Small intestine (tissue), 4 donors: ENCODE measurements around the gene RNPS1. TPM values are rescaled to one million over a fixed set of nuclear protein-coding genes. Genes with fewer than 3 reads are reported as not detected.

Source experiments
- polyA plus RNA-seq, 4 donors: library from polyadenylated mRNA; stranded (reverse) in 3 of 4; unstranded in 1 of 4; fragments of 200-250 nt in 3 of 4; fragments of 120-200 nt in 1 of 4; gene quantifications; one replicate each; pipeline versions ENCODE4 v1.2.1 to v1.2.3, GENCODE V29; 2013
- donor health status: healthy with polysubstance abuse.
- donor health status: Bipolar disorder and iron deficiency.
- donor health status: healthy.

The RNPS1 gene
- polyA plus RNA-seq, 4 donors, result 91.7 to 166 (median 138) TPM

Other genes with a start within 250 kb of the RNPS1 start
- gene NPW, start 248.3 kb downstream of the RNPS1 start, polyA plus RNA-seq, result 1 to 10 TPM in 1 of 4 donors, under 1 TPM in 2, not detected in 1; 0.48 to 9.0 (median 0.81) TPM
- 10 to 100 TPM; 15.7 to 76.1 (median 42.9) TPM for gene NHERF2, start 241.2 kb downstream of the RNPS1 start, polyA plus RNA-seq
- gene NTHL1, start 220.3 kb downstream of the RNPS1 start, polyA plus RNA-seq, result 10 to 100 TPM; 13.0 to 27.6 (median 18.5) TPM
- 10 to 100 TPM; 35.1 to 75.9 (median 60.1) TPM for gene TSC2, start 220.1 kb downstream of the RNPS1 start, polyA plus RNA-seq
- 10 to 100 TPM; 10.5 to 42.2 (median 26.7) TPM for gene PKD1, start 132.2 kb downstream of the RNPS1 start, polyA plus RNA-seq
- 10 to 100 TPM; 11.9 to 31.9 (median 23.7) TPM for gene RAB26, start 119.5 kb downstream of the RNPS1 start, polyA plus RNA-seq
- gene TRAF7, start 112.3 kb downstream of the RNPS1 start, polyA plus RNA-seq, result 10 to 100 TPM; 47.6 to 73.4 (median 64.1) TPM
- gene CASKIN1, start 71.5 kb downstream of the RNPS1 start, polyA plus RNA-seq, result 1 to 10 TPM in 1 of 4 donors, under 1 TPM in 3; 0.27 to 1.1 (median 0.51) TPM
- gene MLST8, start 62.7 kb downstream of the RNPS1 start, polyA plus RNA-seq, result 10 to 100 TPM; 41.5 to 68.7 (median 62.7) TPM
- 10 to 100 TPM in 1 of 4 donors, 1 to 10 TPM in 3; 1.6 to 84.1 (median 8.6) TPM for gene BRICD5, start 57.3 kb downstream of the RNPS1 start, polyA plus RNA-seq
- 10 to 100 TPM; 11.1 to 16.2 (median 13.4) TPM for gene PGP, start 53.3 kb downstream of the RNPS1 start, polyA plus RNA-seq
- 10 to 100 TPM; 16.5 to 37.1 (median 22.8) TPM for gene E4F1, start 44.5 kb downstream of the RNPS1 start, polyA plus RNA-seq
- gene DNASE1L2, start 31.7 kb downstream of the RNPS1 start, polyA plus RNA-seq, result 1 to 10 TPM in 2 of 4 donors, under 1 TPM in 2; 0.55 to 3.8 (median 1.4) TPM
- 100 to 1,000 TPM in 3 of 4 donors, 10 to 100 TPM in 1; 86.1 to 246 (median 166) TPM for gene ECI1, start 16.5 kb downstream of the RNPS1 start, polyA plus RNA-seq
- gene ABCA3, start 72.6 kb upstream of the RNPS1 start, polyA plus RNA-seq, result 1 to 10 TPM; 1.1 to 4.7 (median 1.8) TPM
- gene CCNF, start 161.3 kb upstream of the RNPS1 start, polyA plus RNA-seq, result 10 to 100 TPM in 1 of 4 donors, 1 to 10 TPM in 2, under 1 TPM in 1; 0.89 to 12.4 (median 3.8) TPM
- gene TEDC2, start 192.0 kb upstream of the RNPS1 start, polyA plus RNA-seq, result 1 to 10 TPM in 3 of 4 donors, under 1 TPM in 1; 0.67 to 7.7 (median 3.0) TPM
- under 1 TPM in 2 of 4 donors, not detected in 2; 0.04 to 0.74 TPM for gene NTN3, start 203.2 kb upstream of the RNPS1 start, polyA plus RNA-seq
- 10 to 100 TPM in 1 of 4 donors, 1 to 10 TPM in 2, under 1 TPM in 1; 0.81 to 12.6 (median 3.2) TPM for gene TBC1D24, start 207.0 kb upstream of the RNPS1 start, polyA plus RNA-seq
- gene ATP6V0C, start 245.8 kb upstream of the RNPS1 start, polyA plus RNA-seq, result 100 to 1,000 TPM in 2 of 4 donors, 10 to 100 TPM in 2; 74.5 to 298 (median 143) TPM